Measurements from ENCODE around the gene L1TD1.
"Not testable (repeated sequence)": the region's sequence is repeated elsewhere in the genome, so short reads cannot be mapped to it uniquely, and the experiment has no call there.

The L1TD1 gene

GRCh38 chr1:62240651-62241370, 46.2 kb downstream of the L1TD1 start:
- H3K4me3 ChIP-seq (ENCODE audit: control insufficient read depth, low read depth, low read length) = no peak overlapping the region
- TF ChIP-seq, protein P1, sequence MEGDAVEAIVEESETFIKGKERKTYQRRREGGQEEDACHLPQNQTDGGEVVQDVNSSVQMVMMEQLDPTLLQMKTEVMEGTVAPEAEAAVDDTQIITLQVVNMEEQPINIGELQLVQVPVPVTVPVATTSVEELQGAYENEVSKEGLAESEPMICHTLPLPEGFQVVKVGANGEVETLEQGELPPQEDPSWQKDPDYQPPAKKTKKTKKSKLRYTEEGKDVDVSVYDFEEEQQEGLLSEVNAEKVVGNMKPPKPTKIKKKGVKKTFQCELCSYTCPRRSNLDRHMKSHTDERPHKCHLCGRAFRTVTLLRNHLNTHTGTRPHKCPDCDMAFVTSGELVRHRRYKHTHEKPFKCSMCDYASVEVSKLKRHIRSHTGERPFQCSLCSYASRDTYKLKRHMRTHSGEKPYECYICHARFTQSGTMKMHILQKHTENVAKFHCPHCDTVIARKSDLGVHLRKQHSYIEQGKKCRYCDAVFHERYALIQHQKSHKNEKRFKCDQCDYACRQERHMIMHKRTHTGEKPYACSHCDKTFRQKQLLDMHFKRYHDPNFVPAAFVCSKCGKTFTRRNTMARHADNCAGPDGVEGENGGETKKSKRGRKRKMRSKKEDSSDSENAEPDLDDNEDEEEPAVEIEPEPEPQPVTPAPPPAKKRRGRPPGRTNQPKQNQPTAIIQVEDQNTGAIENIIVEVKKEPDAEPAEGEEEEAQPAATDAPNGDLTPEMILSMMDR (IDR thresholded peaks at IDR 0.05; ENCODE audit: control insufficient read depth, insufficient read depth, low read depth, low read length, missing control alignments) = no peak
- no peak for DNase-seq (ENCODE audit: low read depth)

DNA sequence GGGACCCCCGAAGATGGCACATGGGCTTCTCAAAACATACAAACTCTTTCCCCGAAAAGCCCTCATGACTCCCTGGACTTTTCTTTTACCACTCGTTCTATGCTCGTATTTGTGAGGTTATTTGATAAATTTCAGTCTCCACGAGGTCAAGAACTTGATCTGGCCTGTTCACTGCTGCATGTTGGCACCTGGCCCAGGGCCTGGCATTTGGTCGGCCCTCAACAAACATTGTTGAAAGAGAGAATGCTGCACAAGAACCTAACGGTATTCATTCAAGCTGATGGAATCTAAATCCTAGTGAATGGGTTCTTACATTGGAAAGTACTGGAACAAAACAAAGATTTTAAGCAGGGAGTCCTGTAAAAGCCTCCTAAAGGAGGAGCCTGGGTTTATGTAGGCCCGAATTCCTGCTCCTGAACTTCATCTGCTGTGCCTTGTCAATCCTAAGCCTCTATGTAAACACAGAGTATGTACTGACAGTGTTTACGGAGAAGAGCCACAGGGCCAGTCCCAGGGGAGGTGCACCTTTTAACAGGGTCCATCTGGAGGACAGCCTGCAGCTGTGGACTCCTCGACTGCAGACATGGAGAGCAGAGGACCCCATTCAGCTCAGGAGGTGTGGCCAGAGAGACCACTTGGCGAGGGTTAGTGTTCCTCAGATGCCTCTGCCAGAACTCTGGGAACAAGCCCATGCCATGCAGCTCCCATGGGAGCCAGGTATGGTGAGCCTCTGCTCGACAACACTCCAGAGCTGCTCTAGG, 46.9 kb downstream of the L1TD1 start:
- TF ChIP-seq, protein P1 (IDR thresholded peaks at IDR 0.05; ENCODE audit: control insufficient read depth, insufficient read depth, low read depth, low read length, missing control alignments) = no peak
- DNase-seq (ENCODE audit: low read depth) = no peak
- H3K4me3 ChIP-seq (ENCODE audit: control insufficient read depth, low read depth, low read length) = no peak overlapping the region

DNA sequence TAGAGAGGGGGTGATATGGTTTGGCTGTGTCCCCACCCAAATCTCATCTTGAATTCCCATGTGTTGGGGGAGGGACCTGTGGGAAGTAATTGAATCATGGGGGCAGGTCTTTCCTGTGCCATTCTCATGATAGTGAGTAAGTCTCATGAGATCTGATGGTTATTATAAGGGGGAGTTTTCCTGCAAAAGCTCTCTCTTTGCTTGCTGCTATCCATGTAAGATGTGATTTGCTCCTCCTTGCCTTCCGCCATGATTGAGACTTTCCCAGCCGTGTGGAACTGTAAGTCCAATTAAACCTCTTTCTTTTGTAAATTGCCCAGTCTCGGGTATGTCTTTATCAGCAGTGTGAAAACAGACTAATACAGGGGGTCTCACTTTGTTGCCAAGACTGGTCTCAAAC, 49.7 kb downstream of the L1TD1 start:
- H3K4me3 ChIP-seq (ENCODE audit: control insufficient read depth, low read depth, low read length); DNase-seq (ENCODE audit: low read depth): not testable (repeated sequence)

GRCh38 chr1:62245201-62245600, 50.6 kb downstream of the L1TD1 start:
- TF ChIP-seq, protein P1 (IDR thresholded peaks at IDR 0.05; ENCODE audit: control insufficient read depth, insufficient read depth, low read depth, low read length, missing control alignments) = no peak
- DNase-seq (ENCODE audit: low read depth) = no peak
- no peak overlapping the region for H3K4me3 ChIP-seq (ENCODE audit: control insufficient read depth, low read depth, low read length)

- no peak for DNase-seq (ENCODE audit: low read depth)
- no peak overlapping the region for H3K4me3 ChIP-seq (ENCODE audit: control insufficient read depth, low read depth, low read length)
- TF ChIP-seq, protein P1 (IDR thresholded peaks at IDR 0.05; ENCODE audit: control insufficient read depth, insufficient read depth, low read depth, low read length, missing control alignments) = no peak
Observed at GRCh38 chr1:62247391-62248168, 52.9 kb downstream of the L1TD1 start.

GRCh38 chr1:62250126-62250726, 55.6 kb downstream of the L1TD1 start:
- TF ChIP-seq, protein P1 (IDR thresholded peaks at IDR 0.05; ENCODE audit: control insufficient read depth, insufficient read depth, low read depth, low read length, missing control alignments) = no peak
- H3K4me3 ChIP-seq (ENCODE audit: control insufficient read depth, low read depth, low read length) = no peak overlapping the region
- no peak for DNase-seq (ENCODE audit: low read depth)

Measured in AG09309 (cell line).